Measurements from ENCODE around the gene FBLN2.

Gene FBLN2

DNA sequence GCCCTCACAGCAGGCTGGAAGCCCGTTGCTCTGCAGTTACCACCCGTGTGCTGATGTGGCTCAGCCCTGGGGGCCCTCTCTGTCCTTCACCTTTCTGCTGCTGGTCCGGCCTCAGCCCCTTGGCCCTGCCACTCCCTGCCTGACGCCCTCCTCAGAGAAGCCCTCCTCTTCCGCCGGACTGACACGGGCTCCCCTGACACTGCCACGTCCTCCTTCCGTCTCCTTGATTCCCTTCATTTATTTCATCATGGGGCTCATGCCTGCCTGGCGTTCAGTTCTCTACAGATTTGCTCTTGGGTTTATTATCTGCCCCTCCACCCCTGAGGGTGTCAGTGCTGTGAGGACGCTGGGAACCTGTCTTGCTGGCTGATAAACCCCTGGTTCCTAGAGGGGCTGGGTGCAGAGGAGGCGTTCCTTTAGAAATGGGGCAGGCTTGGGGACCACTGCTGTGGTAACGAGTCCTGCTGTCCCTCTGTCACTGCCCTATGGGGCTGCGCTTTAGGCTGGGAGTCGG, 19.6 kb downstream of the FBLN2 start:
- Histone ChIP-seq H2AFZ (ENCODE audit: low read depth) (no peak overlapping the region), H3K36me3 (ENCODE audit: insufficient read depth) (no peaks in the 10 kb centered on the region), H4K20me1 (ENCODE audit: insufficient read depth) (no peaks in the 10 kb centered on the region), H3K4me3 (IDR thresholded peaks at IDR 0.05; ENCODE audit: insufficient read depth, low read depth, low read length) (no peak overlapping the region), H3K27me3 (ENCODE audit: insufficient read depth, low read depth) (no peaks in the 10 kb centered on the region), H3K4me2 (no peak overlapping the region), H3K27ac (no peak overlapping the region), H3K79me2 (ENCODE audit: insufficient read depth, low read depth) (no peaks in the 10 kb centered on the region), H3K9ac (no peak overlapping the region), H3K4me1 (ENCODE audit: low read depth, poor library complexity, severe bottlenecking) (peaks cover 5% of the 10 kb centered on the region)
- TF ChIP-seq CTCF (conservative IDR thresholded peaks at IDR 0.05; ENCODE audit: low read depth, low read length), result no peak

DNA sequence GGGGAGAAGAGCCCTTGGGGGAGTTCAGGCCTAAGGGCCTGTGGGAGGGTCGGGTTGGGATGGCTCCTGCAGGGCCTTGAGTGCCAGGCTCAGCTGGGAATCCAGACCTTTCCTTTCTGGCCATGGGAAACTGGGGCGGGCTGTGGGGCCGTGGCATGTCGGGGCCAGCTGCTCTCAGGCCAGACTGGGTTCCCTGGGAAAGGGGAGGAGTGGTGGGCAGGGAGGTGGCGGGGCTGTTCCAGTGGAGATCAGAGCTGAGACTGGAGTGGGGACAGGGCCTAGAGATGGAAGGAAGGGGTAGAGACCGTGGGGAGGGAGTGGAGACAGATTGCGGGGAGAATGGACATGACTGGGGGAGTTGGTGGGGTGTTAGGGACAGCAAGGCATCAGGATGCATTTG, 20.3 kb downstream of the FBLN2 start:
- TF ChIP-seq CTCF (conservative IDR thresholded peaks at IDR 0.05; ENCODE audit: low read depth, low read length), result no peak
- no peak overlapping the region for H3K9ac ChIP-seq
- H3K27me3 ChIP-seq (ENCODE audit: insufficient read depth, low read depth), result no peaks in the 10 kb centered on the region
- no peak overlapping the region for H2AFZ ChIP-seq (ENCODE audit: low read depth)
- no peaks in the 10 kb centered on the region for H3K79me2 ChIP-seq (ENCODE audit: insufficient read depth, low read depth)
- no peaks in the 10 kb centered on the region for H4K20me1 ChIP-seq (ENCODE audit: insufficient read depth)
- no peak overlapping the region for H3K4me3 ChIP-seq (IDR thresholded peaks at IDR 0.05; ENCODE audit: insufficient read depth, low read depth, low read length)
- no peak overlapping the region for H3K4me2 ChIP-seq
- H3K27ac ChIP-seq, result no peak overlapping the region
- peaks cover 11% of the 10 kb centered on the region for H3K4me1 ChIP-seq (ENCODE audit: low read depth, poor library complexity, severe bottlenecking)
- H3K36me3 ChIP-seq (ENCODE audit: insufficient read depth), result no peaks in the 10 kb centered on the region

DNA sequence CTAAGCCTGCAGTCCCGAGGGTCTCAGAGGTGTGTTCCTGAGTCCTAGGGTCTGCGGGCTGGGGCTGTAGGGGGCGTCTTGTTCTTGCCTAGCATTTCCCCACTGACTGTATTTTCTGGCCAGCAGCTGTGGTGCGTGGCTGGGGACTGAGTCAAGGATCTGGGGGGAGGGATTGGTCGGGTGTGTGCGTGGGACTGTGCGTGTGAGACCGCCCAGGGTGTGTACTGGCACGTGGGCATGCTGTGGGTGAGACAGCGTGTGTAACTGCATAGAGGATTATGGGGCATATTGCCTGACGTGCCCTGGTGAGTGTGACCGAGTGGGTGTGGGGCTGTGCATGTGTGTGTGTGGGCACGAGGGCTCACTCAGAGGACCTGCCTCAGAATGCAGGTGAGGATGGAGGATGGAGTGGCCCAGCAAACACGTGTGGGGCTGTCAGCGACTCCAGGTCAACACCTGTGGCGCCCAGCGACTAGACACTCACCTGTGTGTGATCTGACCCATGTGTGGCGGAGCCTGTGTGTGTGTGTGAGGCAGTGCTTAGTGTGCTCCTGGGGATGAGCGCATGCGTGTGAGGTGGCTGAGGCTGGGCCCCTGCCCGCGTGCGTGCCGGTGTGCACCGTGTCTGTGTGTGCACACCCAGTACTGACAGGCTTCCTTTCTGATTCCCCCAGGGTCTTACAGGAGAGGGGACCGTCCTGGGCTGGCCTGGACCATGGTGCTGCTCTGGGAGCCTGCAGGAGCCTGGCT, 20.9 kb downstream of the FBLN2 start:
- H3K79me2 ChIP-seq (ENCODE audit: insufficient read depth, low read depth), result no peaks in the 10 kb centered on the region
- no peak overlapping the region for H2AFZ ChIP-seq (ENCODE audit: low read depth)
- H3K4me2 ChIP-seq, result no peak overlapping the region
- no peak overlapping the region for H3K27ac ChIP-seq
- H3K27me3 ChIP-seq (ENCODE audit: insufficient read depth, low read depth), result no peaks in the 10 kb centered on the region
- H3K4me3 ChIP-seq (IDR thresholded peaks at IDR 0.05; ENCODE audit: insufficient read depth, low read depth, low read length), result no peak overlapping the region
- H3K36me3 ChIP-seq (ENCODE audit: insufficient read depth), result no peaks in the 10 kb centered on the region
- H4K20me1 ChIP-seq (ENCODE audit: insufficient read depth), result no peaks in the 10 kb centered on the region
- no peak for TF ChIP-seq CTCF (conservative IDR thresholded peaks at IDR 0.05; ENCODE audit: low read depth, low read length)
- H3K4me1 ChIP-seq (ENCODE audit: low read depth, poor library complexity, severe bottlenecking), result peaks cover 17% of the 10 kb centered on the region
- H3K9ac ChIP-seq, result no peak overlapping the region

GRCh38 chr3:13570391-13571194, 21.7 kb downstream of the FBLN2 start:
- no peaks in the 10 kb centered on the region for H3K36me3 ChIP-seq (ENCODE audit: insufficient read depth)
- no peaks in the 10 kb centered on the region for H4K20me1 ChIP-seq (ENCODE audit: insufficient read depth)
- no peak overlapping the region for H3K4me2 ChIP-seq
- no peak overlapping the region for H3K27ac ChIP-seq
- H3K79me2 ChIP-seq (ENCODE audit: insufficient read depth, low read depth), result no peaks in the 10 kb centered on the region
- no peak overlapping the region for H3K4me3 ChIP-seq (IDR thresholded peaks at IDR 0.05; ENCODE audit: insufficient read depth, low read depth, low read length)
- H3K4me1 ChIP-seq (ENCODE audit: low read depth, poor library complexity, severe bottlenecking), result peaks cover 25% of the 10 kb centered on the region
- H3K9ac ChIP-seq, result no peak overlapping the region
- no peaks in the 10 kb centered on the region for H3K27me3 ChIP-seq (ENCODE audit: insufficient read depth, low read depth)
- H2AFZ ChIP-seq (ENCODE audit: low read depth), result no peak overlapping the region
- TF ChIP-seq CTCF (conservative IDR thresholded peaks at IDR 0.05; ENCODE audit: low read depth, low read length), result no peak
